ENCODE data around the gene SHKBP1. TPM values are rescaled to one million over a fixed set of nuclear protein-coding genes. Genes with fewer than 3 reads are reported as not detected.

Gene SHKBP1
- total and polyA plus RNA-seq, 9 of the 15 experiments (the other 6 are each of a cell fraction or from before 2014, with no cell fraction given): 1.2 to 58.1 (median 22.3) TPM

DNA sequence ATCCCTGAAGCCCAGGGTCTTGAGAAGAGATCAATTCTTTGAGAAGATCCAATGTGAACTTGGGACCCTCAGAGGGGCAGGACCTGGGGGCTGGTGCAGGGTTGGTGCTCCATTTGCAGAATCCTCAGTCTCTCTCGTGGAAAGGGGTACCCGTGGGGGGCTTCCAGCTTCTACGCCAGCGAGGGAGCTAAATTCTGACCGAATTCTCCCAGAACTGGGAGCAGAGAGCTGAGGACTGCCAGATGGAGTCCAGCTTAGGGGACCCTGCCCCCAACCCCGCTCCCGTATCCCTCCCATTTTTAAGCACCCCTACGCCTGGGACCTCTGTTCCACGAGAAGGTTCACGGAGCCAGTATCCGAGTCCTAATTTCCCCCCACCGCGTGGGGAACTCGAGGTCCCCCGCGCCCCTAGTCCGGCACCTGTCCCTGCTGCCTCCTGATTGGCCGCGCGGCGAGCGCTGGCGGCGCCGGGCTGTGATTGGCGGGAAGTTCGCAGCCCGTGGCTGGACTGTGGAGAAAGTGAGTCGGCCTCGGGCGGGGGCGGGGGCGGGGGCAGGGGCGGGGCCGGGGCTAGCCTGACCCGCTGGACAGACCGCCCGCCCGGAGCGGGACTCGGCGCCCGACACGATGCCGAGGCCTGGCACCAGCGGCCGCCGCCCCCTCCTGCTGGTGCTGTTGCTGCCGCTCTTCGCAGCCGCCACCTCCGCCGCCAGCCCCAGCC, 20.1 kb downstream of the SHKBP1 start (continued):
- TF ChIP-seq, protein P1, sequence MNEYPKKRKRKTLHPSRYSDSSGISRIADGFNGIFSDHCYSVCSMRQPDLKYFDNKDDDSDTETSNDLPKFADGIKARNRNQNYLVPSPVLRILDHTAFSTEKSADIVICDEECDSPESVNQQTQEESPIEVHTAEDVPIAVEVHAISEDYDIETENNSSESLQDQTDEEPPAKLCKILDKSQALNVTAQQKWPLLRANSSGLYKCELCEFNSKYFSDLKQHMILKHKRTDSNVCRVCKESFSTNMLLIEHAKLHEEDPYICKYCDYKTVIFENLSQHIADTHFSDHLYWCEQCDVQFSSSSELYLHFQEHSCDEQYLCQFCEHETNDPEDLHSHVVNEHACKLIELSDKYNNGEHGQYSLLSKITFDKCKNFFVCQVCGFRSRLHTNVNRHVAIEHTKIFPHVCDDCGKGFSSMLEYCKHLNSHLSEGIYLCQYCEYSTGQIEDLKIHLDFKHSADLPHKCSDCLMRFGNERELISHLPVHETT (CRISPR knock-in tag; conservative IDR thresholded peaks at IDR 0.05 in 1 of 2, IDR thresholded peaks at IDR 0.05 in 1 of 2): no peak
- peak; percentile 36 for TF ChIP-seq FOS (IDR thresholded peaks at IDR 0.05; ENCODE audit: extremely low read depth, insufficient read length)
- 0 out of 2 replicates have a peak, but pooled peaks have one; percentile 23 for TF ChIP-seq DIDO1 (tag; IDR thresholded peaks at IDR 0.05; ENCODE audit: low read depth)
- no peak for TF ChIP-seq TBL1XR1 (IDR thresholded peaks at IDR 0.05; ENCODE audit: low read length in 2 of 2)
- TF ChIP-seq, protein P2, sequence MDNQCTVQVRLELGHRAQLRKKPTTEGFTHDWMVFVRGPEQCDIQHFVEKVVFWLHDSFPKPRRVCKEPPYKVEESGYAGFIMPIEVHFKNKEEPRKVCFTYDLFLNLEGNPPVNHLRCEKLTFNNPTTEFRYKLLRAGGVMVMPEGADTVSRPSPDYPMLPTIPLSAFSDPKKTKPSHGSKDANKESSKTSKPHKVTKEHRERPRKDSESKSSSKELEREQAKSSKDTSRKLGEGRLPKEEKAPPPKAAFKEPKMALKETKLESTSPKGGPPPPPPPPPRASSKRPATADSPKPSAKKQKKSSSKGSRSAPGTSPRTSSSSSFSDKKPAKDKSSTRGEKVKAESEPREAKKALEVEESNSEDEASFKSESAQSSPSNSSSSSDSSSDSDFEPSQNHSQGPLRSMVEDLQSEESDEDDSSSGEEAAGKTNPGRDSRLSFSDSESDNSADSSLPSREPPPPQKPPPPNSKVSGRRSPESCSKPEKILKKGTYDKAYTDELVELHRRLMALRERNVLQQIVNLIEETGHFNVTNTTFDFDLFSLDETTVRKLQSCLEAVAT (IDR thresholded peaks at IDR 0.05): no peak
- TF ChIP-seq ZNF224 (CRISPR knock-in tag; IDR thresholded peaks at IDR 0.05): no peak
- peak; percentile 70 for TF ChIP-seq NFYB (IDR thresholded peaks at IDR 0.05; ENCODE audit: extremely low read depth, insufficient read length)
- TF ChIP-seq PHB (CRISPR knock-in tag; IDR thresholded peaks at IDR 0.05): no peak
- no peak for TF ChIP-seq PPARD (CRISPR knock-in tag; IDR thresholded peaks at IDR 0.05)
- TF ChIP-seq, protein P3, sequence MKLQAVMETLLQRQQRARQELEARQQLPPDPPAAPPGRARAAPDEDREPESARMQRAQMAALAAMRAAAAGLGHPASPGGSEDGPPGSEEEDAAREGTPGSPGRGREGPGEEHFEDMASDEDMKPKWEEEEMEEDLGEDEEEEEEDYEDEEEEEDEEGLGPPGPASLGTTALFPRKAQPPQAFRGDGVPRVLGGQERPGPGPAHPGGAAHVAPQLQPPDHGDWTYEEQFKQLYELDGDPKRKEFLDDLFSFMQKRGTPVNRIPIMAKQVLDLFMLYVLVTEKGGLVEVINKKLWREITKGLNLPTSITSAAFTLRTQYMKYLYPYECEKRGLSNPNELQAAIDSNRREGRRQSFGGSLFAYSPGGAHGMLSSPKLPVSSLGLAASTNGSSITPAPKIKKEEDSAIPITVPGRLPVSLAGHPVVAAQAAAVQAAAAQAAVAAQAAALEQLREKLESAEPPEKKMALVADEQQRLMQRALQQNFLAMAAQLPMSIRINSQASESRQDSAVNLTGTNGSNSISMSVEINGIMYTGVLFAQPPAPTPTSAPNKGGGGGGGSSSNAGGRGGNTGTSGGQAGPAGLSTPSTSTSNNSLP (IDR thresholded peaks at IDR 0.05; ENCODE audit: borderline replicate concordance, low read depth, low read length): no peak
- TF ChIP-seq FOXK1 (CRISPR knock-in tag; IDR thresholded peaks at IDR 0.05; ENCODE audit: borderline replicate concordance): no peak
- no peak for TF ChIP-seq TAF9B (IDR thresholded peaks at IDR 0.05; ENCODE audit: partially characterized antibody)
- TF ChIP-seq, protein P4, sequence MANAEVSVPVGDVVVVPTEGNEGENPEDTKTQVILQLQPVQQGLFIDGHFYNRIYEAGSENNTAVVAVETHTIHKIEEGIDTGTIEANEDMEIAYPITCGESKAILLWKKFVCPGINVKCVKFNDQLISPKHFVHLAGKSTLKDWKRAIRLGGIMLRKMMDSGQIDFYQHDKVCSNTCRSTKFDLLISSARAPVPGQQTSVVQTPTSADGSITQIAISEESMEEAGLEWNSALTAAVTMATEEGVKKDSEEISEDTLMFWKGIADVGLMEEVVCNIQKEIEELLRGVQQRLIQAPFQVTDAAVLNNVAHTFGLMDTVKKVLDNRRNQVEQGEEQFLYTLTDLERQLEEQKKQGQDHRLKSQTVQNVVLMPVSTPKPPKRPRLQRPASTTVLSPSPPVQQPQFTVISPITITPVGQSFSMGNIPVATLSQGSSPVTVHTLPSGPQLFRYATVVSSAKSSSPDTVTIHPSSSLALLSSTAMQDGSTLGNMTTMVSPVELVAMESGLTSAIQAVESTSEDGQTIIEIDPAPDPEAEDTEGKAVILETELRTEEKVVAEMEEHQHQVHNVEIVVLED (CRISPR knock-in tag; IDR thresholded peaks at IDR 0.05): no peak
- no peak for TF ChIP-seq RBM39 (optimal IDR thresholded peaks at IDR 0.05; ENCODE audit: low read depth, low read length)
- no peak for TF ChIP-seq FIP1L1 (IDR thresholded peaks at IDR 0.05; ENCODE audit: low read depth, low read length, poor library complexity, severe bottlenecking)
- TF ChIP-seq PRMT5 (CRISPR knock-in tag; IDR thresholded peaks at IDR 0.05): no peak

Data from K562 (cell line).